Duodenal mucosa (tissue), 2 donors: ENCODE data around the gene DHX9.

Source experiments
- H3K27ac ChIP-seq: one replicate; pipeline ENCODE4 v1.7.0; 2013; ENCODE audit warnings: low read depth, low read length
- H3K27me3 ChIP-seq, 2 donors: one replicate each; pipeline ENCODE4 v1.7.0; 2013; ENCODE audit warnings: low read length in 2 of 2, control low read depth in 1 of 2; ENCODE audit not compliant: insufficient read depth in 2 of 2, control insufficient read depth in 1 of 2
- H3K36me3 ChIP-seq, 2 donors: one replicate each; pipeline ENCODE4 v1.7.0; 2013; ENCODE audit warnings: low read length in 2 of 2, control low read depth in 1 of 2; ENCODE audit not compliant: insufficient read depth in 2 of 2, control insufficient read depth in 1 of 2
- H3K4me1 ChIP-seq, 2 donors: one replicate each; pipeline ENCODE4 v1.7.0; 2013; ENCODE audit warnings: low read length in 2 of 2, control low read depth in 1 of 2; ENCODE audit not compliant: insufficient read depth in 2 of 2, control insufficient read depth in 1 of 2
- H3K4me3 ChIP-seq, 2 donors: one replicate each; pipeline ENCODE4 v1.7.0; 2013; ENCODE audit warnings: low read length in 2 of 2, low read depth in 1 of 2
- H3K9ac ChIP-seq, 2 donors: one replicate each; pipeline ENCODE4 v1.7.0; 2013; ENCODE audit warnings: low read length in 2 of 2, low read depth in 1 of 2
- H3K9me3 ChIP-seq, 2 donors: one replicate each; pipeline ENCODE4 v1.7.0; 2013; ENCODE audit warnings: low read length in 2 of 2, control low read depth in 1 of 2; ENCODE audit not compliant: control insufficient read depth in 1 of 2

DHX9 gene

GRCh38 chr1:182913401-182913800, 74.3 kb downstream of the DHX9 start:
- Histone ChIP-seq H3K9me3 (peaks cover 3 to 4% of the 10 kb centered on the region in 2 donors), H3K27me3 (no peaks in the 10 kb centered on the region), H3K4me3 (no peak overlapping the region), H3K4me1 (no peaks in the 10 kb centered on the region), H3K27ac (no peak overlapping the region), H3K9ac (no peak overlapping the region), H3K36me3 (no peaks in the 10 kb centered on the region)

GRCh38 chr1:182917378-182917777, 78.2 kb downstream of the DHX9 start:
- Histone ChIP-seq H3K9ac (no peak overlapping the region), H3K9me3 (peaks cover 3 to 4% of the 10 kb centered on the region in 2 donors), H3K36me3 (no peaks in the 10 kb centered on the region), H3K27me3 (no peaks in the 10 kb centered on the region), H3K27ac (no peak overlapping the region), H3K4me3 (no peak overlapping the region), H3K4me1 (no peaks in the 10 kb centered on the region)

GRCh38 chr1:182925661-182926060, 86.5 kb downstream of the DHX9 start:
- H3K27me3 ChIP-seq, result no peaks in the 10 kb centered on the region
- no peak overlapping the region for H3K27ac ChIP-seq
- H3K4me1 ChIP-seq, result no peaks in the 10 kb centered on the region
- H3K9me3 ChIP-seq, result no peaks in the 10 kb centered on the region
- no peak overlapping the region for H3K9ac ChIP-seq
- no peaks in the 10 kb centered on the region for H3K36me3 ChIP-seq
- H3K4me3 ChIP-seq, result no peak overlapping the region

GRCh38 chr1:182927693-182928433, 88.7 kb downstream of the DHX9 start:
- Histone ChIP-seq H3K27me3 (no peaks in the 10 kb centered on the region), H3K9me3 (no peaks in the 10 kb centered on the region), H3K9ac (no peak overlapping the region), H3K4me1 (no peaks in the 10 kb centered on the region), H3K4me3 (no peak overlapping the region), H3K36me3 (no peaks in the 10 kb centered on the region), H3K27ac (no peak overlapping the region)

- no peak overlapping the region for H3K27ac ChIP-seq
- H3K9me3 ChIP-seq, result no peaks in the 10 kb centered on the region
- no peak overlapping the region for H3K4me3 ChIP-seq
- no peaks in the 10 kb centered on the region for H3K36me3 ChIP-seq
- H3K27me3 ChIP-seq, result no peaks in the 10 kb centered on the region
- H3K9ac ChIP-seq, result no peak overlapping the region
- H3K4me1 ChIP-seq, result no peaks in the 10 kb centered on the region
These were observed 91.8 kb downstream of the DHX9 start for GRCh38 chr1:182930985-182931384.

GRCh38 chr1:182935716-182936115, 96.6 kb downstream of the DHX9 start:
- no peak overlapping the region for H3K9ac ChIP-seq
- no peak overlapping the region for H3K4me3 ChIP-seq
- H3K4me1 ChIP-seq, result no peaks in the 10 kb centered on the region
- H3K9me3 ChIP-seq, result no peaks in the 10 kb centered on the region
- H3K27ac ChIP-seq, result no peak overlapping the region
- H3K27me3 ChIP-seq, result no peaks in the 10 kb centered on the region
- H3K36me3 ChIP-seq, result no peaks in the 10 kb centered on the region
